GM19324 (cell line): ENCODE data around the gene PRIMA1.

Source experiments
- ATAC-seq: cut with Tn5 transposase; IDR thresholded peaks from one replicate; pipeline ENCODE4 v1.9.1; 2021; ENCODE audit warnings: mild to moderate bottlenecking, moderate library complexity; ENCODE audit not compliant: unreplicated experiment, low FRiP score

PRIMA1 gene

GRCh38 chr14:93715279-93715927, 72.9 kb downstream of the PRIMA1 start:
- no peak for ATAC-seq

GRCh38 chr14:93714605-93715004, 73.7 kb downstream of the PRIMA1 start:
- ATAC-seq, result no peak

- no peak for ATAC-seq
Observed at GRCh38 chr14:93713726-93714405, 74.4 kb downstream of the PRIMA1 start.

GRCh38 chr14:93712838-93713724, 75.2 kb downstream of the PRIMA1 start:
- no peak for ATAC-seq

- ATAC-seq, result no peak
Observed at GRCh38 chr14:93712079-93712837, 76.0 kb downstream of the PRIMA1 start.

GRCh38 chr14:93709249-93709648, 79.0 kb downstream of the PRIMA1 start:
- no peak for ATAC-seq

- no peak for ATAC-seq
Observed at GRCh38 chr14:93708800-93709199, 79.5 kb downstream of the PRIMA1 start.

- ATAC-seq, result no peak
Observed at GRCh38 chr14:93708311-93708734, 80.0 kb downstream of the PRIMA1 start.

- no peak for ATAC-seq
Observed at GRCh38 chr14:93707475-93707874, 80.8 kb downstream of the PRIMA1 start.

GRCh38 chr14:93706360-93706955, 81.8 kb downstream of the PRIMA1 start:
- ATAC-seq, result no peak

- no peak for ATAC-seq
Observed at GRCh38 chr14:93705513-93706156, 82.7 kb downstream of the PRIMA1 start.

GRCh38 chr14:93703941-93704340, 84.3 kb downstream of the PRIMA1 start:
- no peak for ATAC-seq

GRCh38 chr14:93702946-93703345, 85.3 kb downstream of the PRIMA1 start:
- ATAC-seq, result no peak

- ATAC-seq, result no peak
Observed at GRCh38 chr14:93701562-93701961, 86.7 kb downstream of the PRIMA1 start.

GRCh38 chr14:93700928-93701327, 87.4 kb downstream of the PRIMA1 start:
- ATAC-seq, result no peak

- ATAC-seq, result no peak
Observed at GRCh38 chr14:93693914-93694313, 94.4 kb downstream of the PRIMA1 start.

- ATAC-seq, result no peak
Observed at GRCh38 chr14:93691042-93691780, 97.1 kb downstream of the PRIMA1 start.

GRCh38 chr14:93690146-93690545, 98.1 kb downstream of the PRIMA1 start:
- no peak for ATAC-seq

GRCh38 chr14:93688820-93689219, 99.5 kb downstream of the PRIMA1 start:
- no peak for ATAC-seq
